HCT116 (cell line): ENCODE data around the gene SLC17A2. TPM values are rescaled to one million over a fixed set of nuclear protein-coding genes. Genes with fewer than 3 reads are reported as not detected.

ENCODE experiments used
- ATAC-seq: fragments of 200-7000 bp; cut with Tn5 transposase; 2 replicates; pipeline ENCODE4 v1.9.1; 2020; ENCODE audit warnings: mild to moderate bottlenecking, moderate library complexity
- BruUV-seq: library from RNA; stranded (reverse); fragments of 400-500 nt; replicated peaks from 2 replicates; lab custom pipeline; 2021; lab: Mats Ljungman, UMichigan
- CTCF ChIA-PET: fragments of 300-600 bp; sonication (Branson Sonifier 250); formaldehyde crosslinking; loops from one replicate; lab custom pipeline; 2021; ENCODE audit warnings: antibody characterized with exemption; lab: Charles Lee
- POLR2A ChIA-PET: fragments of 300-600, 350-600 bp; sonication (Branson Sonifier 250); formaldehyde crosslinking; loops from one replicate; lab custom pipeline; 2021; ENCODE audit warnings: antibody characterized with exemption; lab: Charles Lee
- RAD21 ChIA-PET, 2 experiments: fragments of 300-600 bp; sonication (Branson Sonifier 250); formaldehyde crosslinking; loops; one replicate each; lab custom pipeline; 2023; ENCODE audit warnings: low total read pairs in 2 of 2; ENCODE audit not compliant: uncharacterized antibody in 2 of 2, unreplicated experiment in 2 of 2, low non-redundant PET in 1 of 2; lab: Charles Lee
- DNase-seq: peaks from one replicate; pipeline ENCODE4 v3.0.0-alpha.2; 2010; ENCODE audit warnings: low read depth, low spot score
- H2AFZ ChIP-seq: fragments of 200-600 bp; shearing (Covaris generic), sonication (generic); 2 replicates; pipeline ENCODE4 v1.6.1; 2017; ENCODE audit warnings: low read depth, mixed run types, mixed read lengths, antibody characterized with exemption, low read length; ENCODE audit not compliant: poor library complexity, severe bottlenecking
- H3K27ac ChIP-seq: 2 replicates; pipeline ENCODE4 v1.5.1; 2012; ENCODE audit warnings: low read depth, low read length
- H3K27me3 ChIP-seq: fragments of 200-600 bp; sonication (generic); 2 replicates; pipeline ENCODE4 v1.6.1; 2016; ENCODE audit warnings: mixed run types, low read length, mixed read lengths; ENCODE audit not compliant: insufficient read depth
- H3K36me3 ChIP-seq, 2 experiments: fragments of 200-500 bp in 1 of 2; fragments of 200-600 bp in 1 of 2; sonication (Bioruptor generic) in 1 of 2; sonication (generic) in 1 of 2; 2 replicates each; pipeline versions ENCODE4 v1.5.1 to v1.6.1; 2014 to 2016; ENCODE audit warnings: low read length in 2 of 2, inconsistent platforms in 1 of 2, mixed read lengths in 1 of 2, mixed run types in 1 of 2; ENCODE audit not compliant: insufficient read depth in 2 of 2, control insufficient read depth in 1 of 2
- H3K4me1 ChIP-seq, 2 experiments: fragments of 200-600 bp in 1 of 2; sonication (generic) in 1 of 2; 2 replicates each; pipeline versions ENCODE4 v1.5.1 to v1.6.1; 2012 to 2017; ENCODE audit warnings: low read length in 2 of 2, inconsistent platforms in 1 of 2, mild to moderate bottlenecking in 1 of 2, mixed read lengths in 1 of 2, mixed run types in 1 of 2, moderate library complexity in 1 of 2; ENCODE audit not compliant: insufficient read depth in 2 of 2, control insufficient read depth in 1 of 2
- H3K4me2 ChIP-seq: fragments of 200-600 bp; sonication (generic); 2 replicates; pipeline ENCODE4 v1.6.1; 2017; ENCODE audit warnings: mixed run types, low read length, mixed read lengths
- H3K4me3 ChIP-seq, 2 experiments: fragments of 200-600 bp in 1 of 2; sonication (generic) in 1 of 2; replicated peaks in 1 of 2; 2 replicates each; pipeline ENCODE4 v1.5.1; 2011 to 2016; ENCODE audit warnings: low read length in 2 of 2, control low read depth in 1 of 2, low read depth in 1 of 2, mild to moderate bottlenecking in 1 of 2, mixed read lengths in 1 of 2, mixed run types in 1 of 2
- H3K79me2 ChIP-seq: fragments of 200-600 bp; sonication (generic); 2 replicates; pipeline ENCODE4 v1.6.1; 2017; ENCODE audit warnings: mild to moderate bottlenecking, mixed run types, low read length, moderate library complexity, mixed read lengths; ENCODE audit not compliant: insufficient read depth
- H3K9ac ChIP-seq: fragments of 200-600 bp; sonication (generic); 2 replicates; pipeline ENCODE4 v1.6.1; 2016; ENCODE audit warnings: low read length, mixed read lengths
- H3K9me2 ChIP-seq: fragments of 200-600 bp; sonication (generic), shearing (Covaris generic); 2 replicates; pipeline ENCODE4 v1.6.1; 2017; ENCODE audit warnings: mixed run types, mild to moderate bottlenecking, moderate library complexity; ENCODE audit not compliant: insufficient read depth
- H3K9me3 ChIP-seq, 2 experiments: fragments of 200-500 bp in 1 of 2; fragments of 200-600 bp in 1 of 2; sonication (Bioruptor generic) in 1 of 2; sonication (generic) in 1 of 2; 2 replicates each; pipeline ENCODE4 v1.6.1; 2014 to 2017; ENCODE audit warnings: low read length in 2 of 2, mixed read lengths in 2 of 2, inconsistent platforms in 1 of 2, low read depth in 1 of 2, mild to moderate bottlenecking in 1 of 2, mixed run types in 1 of 2, moderate library complexity in 1 of 2; ENCODE audit not compliant: control insufficient read depth in 1 of 2, insufficient read depth in 1 of 2
- H4K20me1 ChIP-seq: fragments of 200-600 bp; sonication (generic), shearing (Covaris generic); 2 replicates; pipeline ENCODE4 v1.6.1; 2017; ENCODE audit warnings: mixed run types, mild to moderate bottlenecking, moderate library complexity; ENCODE audit not compliant: insufficient read depth
- ATF3 ChIP-seq: IDR thresholded peaks from 2 replicates; pipeline ENCODE4 v1.6.1; 2012
- CBX3 ChIP-seq: IDR thresholded peaks from 2 replicates; pipeline ENCODE4 v1.6.1; 2012; ENCODE audit warnings: low read depth
- CEBPB ChIP-seq: IDR thresholded peaks from 2 replicates; pipeline ENCODE4 v1.6.1; 2012; ENCODE audit warnings: low read depth
- CTCF ChIP-seq, 3 experiments: fragments of 200-600 bp in 1 of 3; sonication (generic) in 1 of 3; IDR thresholded peaks in 2 of 3; conservative IDR thresholded peaks in 1 of 3; 2 replicates each; pipeline ENCODE4 v1.5.1; 2012 to 2017; ENCODE audit warnings: low read depth in 2 of 3, low read length in 2 of 3, antibody characterized with exemption in 1 of 3, borderline replicate concordance in 1 of 3, control low read depth in 1 of 3, mild to moderate bottlenecking in 1 of 3, mixed read lengths in 1 of 3, mixed run types in 1 of 3, moderate library complexity in 1 of 3; ENCODE audit not compliant: insufficient read depth in 1 of 3
- EGR1 ChIP-seq: IDR thresholded peaks from 2 replicates; pipeline ENCODE4 v1.6.1; 2012; ENCODE audit warnings: low read depth
- ELF1 ChIP-seq: IDR thresholded peaks from 2 replicates; pipeline ENCODE4 v1.6.1; 2012; ENCODE audit warnings: low read depth, borderline replicate concordance
- EZH2 ChIP-seq: fragments of 200-600 bp; sonication (generic); IDR thresholded peaks from 2 replicates; pipeline ENCODE4 v1.6.1; 2017; ENCODE audit warnings: antibody characterized with exemption, mixed run types
- EZH2phosphoT487 ChIP-seq: fragments of 200-600 bp; IDR thresholded peaks from 2 replicates; pipeline ENCODE4 v1.6.1; 2018; ENCODE audit warnings: antibody characterized with exemption, borderline replicate concordance
- FOSL1 ChIP-seq: IDR thresholded peaks from 2 replicates; pipeline ENCODE4 v1.6.1; 2012; ENCODE audit warnings: low read depth
- JUND ChIP-seq: IDR thresholded peaks from 2 replicates; pipeline ENCODE4 v1.6.1; 2012
- MAX ChIP-seq: IDR thresholded peaks from 2 replicates; pipeline ENCODE4 v1.6.1; 2012
- POLR2A ChIP-seq: IDR thresholded peaks from 2 replicates; pipeline ENCODE4 v1.7.0; 2011; ENCODE audit warnings: borderline replicate concordance; ENCODE audit not compliant: insufficient read depth, insufficient read length; ENCODE audit errors: extremely low read depth
- POLR2AphosphoS5 ChIP-seq: IDR thresholded peaks from 2 replicates; pipeline ENCODE4 v1.6.1; 2011; ENCODE audit warnings: mild to moderate bottlenecking, low read depth, low read length, moderate library complexity
- REST ChIP-seq: IDR thresholded peaks from 2 replicates; pipeline ENCODE4 v1.6.1; 2012; ENCODE audit warnings: low read depth
- SIN3A ChIP-seq: IDR thresholded peaks from 2 replicates; pipeline ENCODE4 v1.6.1; 2012; ENCODE audit warnings: low read depth
- SP1 ChIP-seq: IDR thresholded peaks from 2 replicates; pipeline ENCODE4 v1.6.1; 2012; ENCODE audit warnings: low read depth
- SRF ChIP-seq: IDR thresholded peaks from 2 replicates; pipeline ENCODE4 v1.6.1; 2012; ENCODE audit warnings: low read depth
- TCF7L2 ChIP-seq: IDR thresholded peaks from 2 replicates; pipeline ENCODE4 v1.7.0; 2011; ENCODE audit warnings: borderline replicate concordance, inconsistent platforms; ENCODE audit not compliant: insufficient read depth, insufficient read length; ENCODE audit errors: extremely low read depth
- ZNF274 ChIP-seq: fragments of 200-500 bp; sonication (Bioruptor generic); IDR thresholded peaks from 2 replicates; pipeline ENCODE4 v1.6.1; 2014; ENCODE audit warnings: mild to moderate bottlenecking, low read depth, low read length, inconsistent platforms
- intact Hi-C: fragments of 100-400 bp; cut with micrococcal nuclease; formaldehyde crosslinking; loops from 2 replicates; pipeline ENCODE4 v1.10.0; 2022
- total RNA-seq: library from RNA; stranded (reverse); gene quantifications from one replicate; pipeline ENCODE4 v1.2.1, GENCODE V29; 2021; ENCODE audit not compliant: unreplicated experiment

The SLC17A2 gene
- total RNA-seq, 1 experiment from 2014 or later: not detected

- Histone ChIP-seq H3K79me2 (no peaks in the 10 kb centered on the region), H2AFZ (no peak overlapping the region), H3K9me2 (no peaks in the 10 kb centered on the region), H4K20me1 (no peaks in the 10 kb centered on the region), H3K36me3 (no peaks in the 10 kb centered on the region), H3K9me3 (no peaks in the 10 kb centered on the region), H3K4me2 (no peak overlapping the region), H3K27ac (no peak overlapping the region), H3K27me3 (no peaks in the 10 kb centered on the region), H3K4me1 (no peaks in the 10 kb centered on the region), H3K4me3 (no peak overlapping the region)
- CTCF ChIA-PET: interaction anchor here (1.6 kb wide), 1 partner anchor 67 kb away, joined by 3 read pairs; no protein-coding TSS in a partner anchor
- intact Hi-C loops: no loop called here
- BruUV-seq: no TSS peak
- RAD21 ChIA-PET: no interaction called here
- POLR2A ChIA-PET: no interaction called here
- TF ChIP-seq POLR2A (no peak), TCF7L2 (no peak), EGR1 (no peak), SRF (no peak), CEBPB (no peak), ATF3 (no peak), JUND (no peak), CTCF (IDR thresholded peaks at IDR 0.05 in 2 of 3, conservative IDR thresholded peaks at IDR 0.05 in 1 of 3; ENCODE audit: borderline replicate concordance in 1 of 3, insufficient read depth in 1 of 3, low read depth in 2 of 3, low read length in 2 of 3) (no peak), EZH2 (no peak), SP1 (no peak), POLR2AphosphoS5 (no peak), SIN3A (no peak), CBX3 (no peak), FOSL1 (no peak), REST (no peak), ELF1 (no peak), EZH2phosphoT487 (no peak), MAX (no peak), ZNF274 (no peak)
- TF ChIP-seq, all 23 proteins: peak for 0
- ATAC-seq (no peak), DNase-seq (no peak)
- no peak overlapping the region for H3K9ac ChIP-seq
These were observed 4.6 kb downstream of the SLC17A2 start for GRCh38 chr6:25925876-25926275.
